ENCODE results near the gene DIAPH1.

DIAPH1 gene

DNA sequence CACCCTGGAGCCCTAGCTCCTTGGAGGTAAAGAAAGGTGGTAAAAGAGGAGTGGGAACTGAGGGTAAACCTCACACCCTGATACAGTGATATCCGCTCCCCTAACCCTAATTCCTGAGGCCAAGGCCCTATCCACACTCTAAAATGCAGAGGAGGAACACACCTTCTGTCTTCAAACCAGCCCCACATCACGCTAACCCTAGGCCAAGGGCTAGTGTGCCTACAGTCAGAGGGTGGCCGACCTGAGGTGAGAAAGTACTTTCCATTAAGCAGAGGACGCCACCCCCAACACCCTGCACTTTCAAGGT, 17.3 kb upstream of the DIAPH1 start:
- no peak for DNase-seq (ENCODE audit: low spot score in 2 of 2)
- ATAC-seq (ENCODE audit: low read depth), result no peak
- Mint-ChIP-seq H3K4me1 (peaks cover 29% of the 10 kb centered on the region), H3K27ac (peak overlapping the region; percentile 74), H3K27me3 (no peaks in the 10 kb centered on the region), H3K9me3 (no peaks in the 10 kb centered on the region), H3K4me3 (peak overlapping the region; percentile 94), H3K36me3 (peaks cover 11% of the 10 kb centered on the region)

DNA sequence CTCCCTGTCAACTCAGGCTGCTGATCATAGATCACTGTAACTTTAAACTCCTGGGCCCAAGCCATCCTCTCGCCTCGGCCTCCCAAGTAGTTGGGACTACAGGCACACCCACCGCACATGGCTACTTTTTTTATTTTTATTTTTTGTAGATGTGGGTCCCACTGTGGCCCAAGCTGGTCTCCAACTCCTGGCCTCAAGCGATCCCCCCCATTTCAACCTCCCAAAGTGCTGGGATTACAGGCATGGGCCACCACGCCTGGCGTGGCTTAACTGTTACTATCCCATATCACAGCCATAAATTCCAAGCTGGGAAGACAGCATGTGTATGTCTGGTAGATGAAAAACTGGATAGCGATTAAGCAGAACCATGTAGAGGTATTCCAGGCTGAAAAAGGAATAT, 16.8 kb upstream of the DIAPH1 start:
- peaks cover 29% of the 10 kb centered on the region for H3K4me1 Mint-ChIP-seq

DNA sequence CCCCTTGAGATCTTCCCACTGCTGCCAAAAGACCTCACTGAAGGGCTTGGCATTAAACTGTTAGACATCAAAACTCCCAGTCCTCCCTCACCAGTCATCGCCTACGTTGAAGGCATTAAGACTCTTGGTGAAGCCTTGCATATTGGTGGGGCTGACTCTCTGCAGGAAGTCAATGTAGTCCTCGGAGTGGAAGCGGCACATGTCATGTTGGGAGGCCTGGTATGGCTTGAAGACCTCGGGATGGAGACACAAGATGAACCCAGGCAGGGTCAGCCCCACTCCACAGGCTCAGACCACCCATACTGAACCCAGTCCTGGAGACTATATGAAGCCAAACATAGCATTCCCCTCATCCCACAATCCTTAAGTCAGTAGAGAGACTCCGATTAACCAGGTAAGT, 15.9 kb upstream of the DIAPH1 start:
- DNase-seq (ENCODE audit: low spot score in 2 of 2) (no peak), ATAC-seq (ENCODE audit: low read depth) (no peak)
- no peaks in the 10 kb centered on the region for H3K27me3 Mint-ChIP-seq
- peak overlapping the region; percentile 94 for H3K4me3 Mint-ChIP-seq
- H3K9me3 Mint-ChIP-seq, result no peaks in the 10 kb centered on the region
- H3K36me3 Mint-ChIP-seq, result peaks cover 7% of the 10 kb centered on the region
- H3K4me1 Mint-ChIP-seq, result peaks cover 29% of the 10 kb centered on the region
- H3K27ac Mint-ChIP-seq, result peak overlapping the region; percentile 5

More for the DNA sequence above, 16.8 kb upstream of the DIAPH1 start:
- H3K27me3 Mint-ChIP-seq, result no peaks in the 10 kb centered on the region
- no peaks in the 10 kb centered on the region for H3K9me3 Mint-ChIP-seq
- ATAC-seq (ENCODE audit: low read depth) (no peak), DNase-seq (ENCODE audit: low spot score in 2 of 2) (no peak)
- peak overlapping the region; percentile 74 for H3K27ac Mint-ChIP-seq
- H3K36me3 Mint-ChIP-seq, result peaks cover 7% of the 10 kb centered on the region
- peak overlapping the region; percentile 94 for H3K4me3 Mint-ChIP-seq

DNA sequence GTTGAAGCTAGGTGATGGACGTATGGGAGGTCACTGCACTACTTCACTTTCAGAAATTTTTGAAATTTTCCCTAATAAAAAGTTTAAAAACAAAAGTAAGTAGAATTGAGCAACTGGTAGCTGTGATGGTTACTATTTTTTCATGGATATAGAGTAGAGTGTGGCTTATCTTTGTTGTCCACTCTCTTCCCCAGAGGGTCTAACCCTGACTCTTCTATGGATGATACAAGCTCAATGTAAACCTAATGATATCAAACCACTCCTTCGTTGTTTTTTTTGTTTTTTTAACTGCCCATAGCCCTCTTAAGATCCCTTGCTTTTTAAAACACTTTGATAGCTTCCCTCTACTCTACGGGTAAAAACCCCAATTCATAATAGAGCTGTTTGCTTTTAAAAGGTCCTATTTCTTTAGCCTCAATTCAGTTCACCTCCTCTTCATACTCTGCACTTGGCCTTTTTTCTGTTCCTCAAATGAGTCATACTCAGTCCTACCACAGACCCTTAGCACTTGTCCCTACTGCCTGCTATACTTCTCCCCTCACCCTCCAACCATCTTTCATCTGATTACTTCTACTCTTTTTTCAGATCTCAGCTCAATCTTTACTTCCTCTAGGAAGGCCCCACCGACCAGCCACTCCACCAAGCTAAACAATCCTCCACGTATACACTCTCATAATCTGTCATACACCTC, 15.2 kb upstream of the DIAPH1 start:
- H3K27me3 Mint-ChIP-seq, result no peaks in the 10 kb centered on the region
- ATAC-seq (ENCODE audit: low read depth) (no peak), DNase-seq (ENCODE audit: low spot score in 2 of 2) (no peak)
- no peaks in the 10 kb centered on the region for H3K9me3 Mint-ChIP-seq
- H3K36me3 Mint-ChIP-seq, result peaks cover 10% of the 10 kb centered on the region
- H3K4me1 Mint-ChIP-seq, result peaks cover 29% of the 10 kb centered on the region
- H3K27ac Mint-ChIP-seq, result peak overlapping the region; percentile 5
- peak overlapping the region; percentile 10 for H3K4me3 Mint-ChIP-seq

DNA sequence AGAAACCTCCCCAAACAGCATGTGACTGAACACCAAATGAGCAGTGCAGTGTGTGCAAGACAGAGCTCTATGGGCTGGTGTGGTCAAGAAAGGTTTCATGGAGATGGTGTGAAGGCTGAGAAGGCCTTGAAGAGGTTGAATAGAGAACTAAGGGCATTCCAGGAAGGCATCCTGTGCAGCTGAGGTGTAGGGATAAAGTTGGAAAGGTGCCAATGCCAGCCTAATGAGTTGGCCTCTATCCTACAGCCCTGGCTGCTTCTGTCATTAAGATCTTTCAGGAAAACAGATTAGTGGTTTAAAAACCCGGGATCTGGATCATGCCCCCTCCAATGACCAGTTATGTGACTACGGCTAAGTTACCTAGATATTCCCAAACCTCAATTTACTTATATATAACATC, 13.8 kb upstream of the DIAPH1 start:
- H3K36me3 Mint-ChIP-seq, result peaks cover 21% of the 10 kb centered on the region
- no peak for DNase-seq (ENCODE audit: low spot score in 2 of 2)
- peaks cover 24% of the 10 kb centered on the region for H3K4me1 Mint-ChIP-seq
- no peak for ATAC-seq (ENCODE audit: low read depth)
- no peak overlapping the region for H3K4me3 Mint-ChIP-seq
- H3K9me3 Mint-ChIP-seq, result no peaks in the 10 kb centered on the region
- H3K27ac Mint-ChIP-seq, result no peak overlapping the region
- no peaks in the 10 kb centered on the region for H3K27me3 Mint-ChIP-seq

DNA sequence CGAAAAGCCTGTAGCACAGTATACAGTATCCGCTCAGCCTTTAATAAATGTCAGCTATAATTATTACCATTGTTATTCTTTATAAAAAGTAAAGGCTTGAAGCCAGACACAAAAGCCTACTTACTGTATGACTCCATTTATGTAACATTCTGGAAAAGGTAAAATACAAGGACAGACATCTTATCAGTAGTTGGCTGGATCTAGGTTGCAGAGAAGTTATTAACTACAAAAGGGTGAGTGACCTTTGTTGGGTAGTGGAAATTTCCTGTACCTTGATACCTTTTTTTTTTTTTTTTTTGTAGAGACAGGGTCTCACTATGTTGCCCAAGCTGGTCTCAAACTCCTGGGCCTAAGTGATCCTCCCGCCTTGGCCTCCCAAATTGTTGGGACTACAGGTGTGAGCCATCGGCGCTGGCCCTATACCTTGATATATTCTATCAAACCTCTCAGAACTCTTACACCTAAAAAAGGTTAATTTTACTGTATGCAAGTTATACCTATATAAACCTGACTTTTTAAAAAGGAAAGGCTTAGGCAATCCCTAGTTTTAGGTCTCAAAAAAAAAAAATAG, 11.9 kb upstream of the DIAPH1 start:
- Mint-ChIP-seq H3K27me3 (no peaks in the 10 kb centered on the region), H3K4me3 (no peak overlapping the region), H3K27ac (no peak overlapping the region), H3K36me3 (peaks cover 30% of the 10 kb centered on the region), H3K4me1 (peaks cover 18% of the 10 kb centered on the region), H3K9me3 (no peaks in the 10 kb centered on the region)
- DNase-seq (ENCODE audit: low spot score in 2 of 2) (no peak), ATAC-seq (ENCODE audit: low read depth) (no peak)

DNA sequence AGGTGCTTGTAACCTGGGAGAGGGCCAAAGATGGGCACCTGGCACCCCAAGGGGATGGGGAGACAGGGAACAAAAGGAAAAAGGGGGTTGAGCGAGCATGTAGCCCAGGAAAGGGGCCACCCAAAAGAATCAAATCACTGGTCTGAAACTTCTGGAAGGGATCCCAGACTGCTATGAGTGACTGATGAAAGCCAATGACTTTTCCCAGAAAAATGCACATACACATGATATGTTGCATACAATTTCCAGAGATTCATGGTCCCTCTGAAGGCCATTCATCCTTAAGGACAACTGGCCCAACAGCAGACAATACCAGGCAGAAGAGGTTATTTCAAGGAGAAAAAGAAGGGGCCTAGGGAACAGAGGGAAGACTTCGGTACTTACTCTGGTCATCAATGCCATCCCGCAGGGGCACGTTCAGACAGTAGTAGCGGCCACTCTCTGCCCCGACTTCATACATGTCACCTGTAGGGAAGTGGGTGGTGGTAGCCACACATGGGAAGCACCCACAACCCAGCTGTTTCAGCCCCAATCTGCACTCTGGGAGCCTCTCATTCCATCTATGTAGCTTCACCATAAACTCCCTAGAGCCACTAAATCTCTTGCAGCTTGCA, 9.5 kb upstream of the DIAPH1 start:
- H3K27me3 Mint-ChIP-seq, result no peaks in the 10 kb centered on the region
- ATAC-seq (ENCODE audit: low read depth) (no peak), DNase-seq (ENCODE audit: low spot score in 2 of 2) (no peak)
- peak overlapping the region; percentile 72 for H3K27ac Mint-ChIP-seq
- H3K4me3 Mint-ChIP-seq, result no peak overlapping the region
- peaks cover 10% of the 10 kb centered on the region for H3K4me1 Mint-ChIP-seq
- no peaks in the 10 kb centered on the region for H3K9me3 Mint-ChIP-seq
- peaks cover 37% of the 10 kb centered on the region for H3K36me3 Mint-ChIP-seq

DNA sequence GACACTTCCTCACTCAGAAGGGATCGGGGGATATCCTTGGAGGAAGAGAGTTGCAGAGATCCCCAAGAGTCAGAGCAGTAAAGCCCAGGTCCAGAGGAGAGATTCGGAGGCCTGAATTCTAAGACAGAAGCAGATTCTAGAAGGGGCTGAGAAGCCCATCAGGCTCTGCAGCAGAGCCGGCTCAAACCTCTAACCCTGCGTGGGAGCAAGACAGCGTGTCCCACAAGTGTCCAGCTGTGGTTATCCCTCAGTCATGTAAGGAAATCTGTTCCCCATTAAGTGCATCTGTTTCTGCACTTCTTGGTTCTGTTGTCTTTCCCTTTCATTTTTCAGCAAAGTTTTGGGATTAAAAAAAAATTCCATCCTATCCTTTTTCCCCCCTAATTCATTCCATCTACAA, 4.8 kb upstream of the DIAPH1 start:
- no peak for ATAC-seq (ENCODE audit: low read depth)
- Mint-ChIP-seq H3K27ac (peak overlapping the region; percentile 79), H3K36me3 (peaks cover 37% of the 10 kb centered on the region), H3K9me3 (no peaks in the 10 kb centered on the region), H3K4me3 (peak overlapping the region; percentile 67), H3K27me3 (no peaks in the 10 kb centered on the region), H3K4me1 (peaks cover 20% of the 10 kb centered on the region)
- DNase-seq (ENCODE audit: low spot score in 2 of 2), result no peak

DNA sequence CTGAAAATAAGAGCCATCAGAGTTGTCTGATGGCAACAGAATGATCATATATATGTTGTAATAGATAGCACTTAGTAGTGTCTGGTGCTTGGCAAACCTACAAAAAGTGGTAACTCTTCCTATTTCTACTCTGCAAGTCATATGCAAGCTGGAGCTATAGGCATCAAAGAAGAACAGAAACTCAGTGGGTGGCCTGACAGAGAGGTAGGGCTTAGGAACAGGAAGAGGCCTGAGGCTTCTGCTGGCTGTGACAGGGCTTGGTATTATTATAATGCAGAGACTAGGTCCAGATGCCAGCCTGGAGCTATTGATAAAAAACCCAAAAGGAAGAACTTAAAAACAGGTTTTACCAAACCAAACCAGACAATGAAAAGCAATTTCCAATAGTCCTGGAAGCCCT, 4.4 kb upstream of the DIAPH1 start:
- H3K9me3 Mint-ChIP-seq, result no peaks in the 10 kb centered on the region
- DNase-seq (ENCODE audit: low spot score in 2 of 2) (peak; percentile 30 to 44), ATAC-seq (ENCODE audit: low read depth) (peak; percentile 52)
- peaks cover 35% of the 10 kb centered on the region for H3K36me3 Mint-ChIP-seq
- no peaks in the 10 kb centered on the region for H3K27me3 Mint-ChIP-seq
- peak overlapping the region; percentile 79 for H3K27ac Mint-ChIP-seq
- peaks cover 21% of the 10 kb centered on the region for H3K4me1 Mint-ChIP-seq
- H3K4me3 Mint-ChIP-seq, result peak overlapping the region; percentile 67

DNA sequence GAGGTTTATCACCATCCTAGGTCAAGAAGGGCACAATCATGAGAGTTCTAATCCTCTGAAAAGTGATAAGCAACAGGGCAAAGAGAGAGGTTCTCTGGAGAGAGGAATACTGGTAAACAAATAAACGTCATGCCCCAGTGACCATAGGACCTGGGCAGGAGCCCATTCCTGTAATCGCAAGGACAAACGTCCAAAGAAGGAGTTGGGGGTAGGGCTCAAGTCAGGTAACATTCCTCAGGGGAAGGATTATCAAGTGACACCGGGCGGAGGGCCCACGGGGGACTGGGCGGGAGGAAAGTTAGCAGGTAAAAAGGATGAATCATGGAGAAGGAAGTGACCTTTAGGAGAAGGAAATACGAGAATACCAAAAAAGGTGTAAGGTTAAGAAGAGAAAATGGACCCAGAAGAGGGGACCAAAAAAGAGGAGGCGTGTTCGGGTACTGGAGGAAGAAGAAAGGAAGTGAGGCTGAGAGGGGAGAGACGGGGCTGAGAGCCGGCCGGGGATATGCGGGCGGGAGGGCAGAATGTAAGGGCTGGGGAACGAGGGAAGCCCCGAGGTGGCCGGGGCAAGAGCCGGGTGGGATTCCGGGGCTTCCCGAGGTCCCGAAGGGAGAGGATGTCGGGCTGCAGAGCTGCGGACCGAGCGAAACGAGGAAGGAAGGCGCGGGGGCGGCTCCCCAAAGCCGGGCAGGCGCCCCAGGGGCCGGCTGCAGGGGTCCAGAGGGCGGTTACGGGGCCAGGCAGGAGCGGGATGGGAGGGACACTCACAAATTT, 583 bp downstream of the DIAPH1 start:
- ATAC-seq (ENCODE audit: low read depth), result peak; percentile 30
- no peaks in the 10 kb centered on the region for H3K27me3 Mint-ChIP-seq
- peak in 1 of 2 donors; percentile 48 for DNase-seq (ENCODE audit: low spot score in 2 of 2)
- H3K36me3 Mint-ChIP-seq, result peaks cover 14% of the 10 kb centered on the region
- H3K4me3 Mint-ChIP-seq, result peak overlapping the region; percentile 97
- H3K9me3 Mint-ChIP-seq, result no peaks in the 10 kb centered on the region
- peak overlapping the region; percentile 97 for H3K27ac Mint-ChIP-seq
- H3K4me1 Mint-ChIP-seq, result peaks cover 47% of the 10 kb centered on the region

DNA sequence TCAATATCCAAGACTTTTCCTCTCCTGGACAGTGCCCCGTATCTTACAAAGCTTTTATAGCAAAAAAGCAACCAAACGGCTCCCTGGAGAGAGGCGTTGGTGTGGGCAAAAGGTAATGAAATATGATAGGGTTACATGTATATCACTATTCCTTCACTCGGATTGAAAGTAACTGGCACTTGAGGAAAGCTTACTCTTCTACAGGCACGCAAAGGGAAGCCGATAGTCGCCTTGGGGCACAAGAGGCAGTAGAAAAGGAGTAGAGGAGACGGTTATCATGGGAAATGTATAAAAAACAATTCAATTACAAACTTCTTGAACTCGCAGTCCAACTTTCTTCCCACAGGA, 1.1 kb downstream of the DIAPH1 start:
- Mint-ChIP-seq H3K36me3 (peaks cover 11% of the 10 kb centered on the region), H3K9me3 (no peaks in the 10 kb centered on the region), H3K4me1 (peaks cover 49% of the 10 kb centered on the region), H3K27me3 (no peaks in the 10 kb centered on the region), H3K27ac (peak overlapping the region; percentile 97), H3K4me3 (peak overlapping the region; percentile 97)
- ATAC-seq (ENCODE audit: low read depth) (no peak), DNase-seq (ENCODE audit: low spot score in 2 of 2) (no peak)

DNA sequence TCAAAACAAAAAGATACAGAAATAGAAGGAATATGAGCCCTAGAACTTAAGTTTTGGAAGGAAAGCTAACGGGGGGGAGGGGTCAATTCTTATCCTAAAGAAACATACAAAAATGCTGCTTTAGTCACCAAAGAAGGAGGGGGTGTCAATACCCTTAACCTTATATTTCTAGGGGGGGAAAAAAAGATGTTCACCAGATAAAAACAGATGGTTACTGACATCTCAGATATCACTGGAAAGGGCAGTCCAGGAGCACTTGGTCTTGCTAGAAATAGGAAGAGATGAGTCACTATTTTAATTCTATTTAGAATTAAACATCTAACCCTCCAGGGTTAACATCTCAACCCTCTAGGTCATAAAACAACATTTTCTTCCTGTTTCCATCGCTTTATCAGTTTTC, 1.7 kb downstream of the DIAPH1 start:
- H3K36me3 Mint-ChIP-seq, result peaks cover 11% of the 10 kb centered on the region
- H3K4me3 Mint-ChIP-seq, result peak overlapping the region; percentile 97
- H3K9me3 Mint-ChIP-seq, result no peaks in the 10 kb centered on the region
- peaks cover 53% of the 10 kb centered on the region for H3K4me1 Mint-ChIP-seq
- peak overlapping the region; percentile 97 for H3K27ac Mint-ChIP-seq
- ATAC-seq (ENCODE audit: low read depth) (no peak), DNase-seq (ENCODE audit: low spot score in 2 of 2) (no peak)
- no peaks in the 10 kb centered on the region for H3K27me3 Mint-ChIP-seq

DNA sequence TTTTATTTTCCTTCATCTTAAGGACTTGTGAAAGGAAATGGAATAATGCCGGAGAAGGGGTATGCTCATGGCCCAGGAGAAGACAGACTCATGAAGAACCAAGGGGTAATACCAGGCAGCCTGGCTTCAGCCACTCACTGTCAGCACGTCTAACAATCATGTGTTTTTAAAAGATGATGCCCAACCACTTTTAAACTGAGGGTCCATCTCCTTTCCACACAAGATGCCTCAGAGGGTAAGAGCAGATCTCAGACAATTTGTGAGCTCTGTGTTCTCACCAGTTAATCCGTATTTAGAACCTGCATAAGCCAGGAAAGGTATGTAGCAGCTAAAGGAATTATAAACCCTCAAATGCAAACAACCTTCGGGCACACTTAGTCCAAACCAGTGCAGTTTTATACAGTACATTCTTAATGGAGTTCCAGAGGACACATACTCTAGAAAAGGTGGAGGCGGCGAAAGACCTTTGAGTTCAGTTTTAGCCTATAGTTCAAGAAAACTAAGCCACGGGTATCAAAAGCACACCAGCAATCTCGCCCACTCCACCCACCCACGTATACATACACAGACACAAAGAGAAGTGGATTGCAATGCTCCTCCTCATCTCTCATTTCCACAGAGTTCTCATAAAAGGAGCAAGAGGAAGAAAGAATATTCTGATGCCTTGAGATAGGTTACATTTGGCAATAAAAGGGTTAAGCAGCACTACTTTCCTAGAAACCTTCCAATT, 2.6 kb downstream of the DIAPH1 start:
- H3K36me3 Mint-ChIP-seq, result peaks cover 7% of the 10 kb centered on the region
- peak overlapping the region; percentile 97 for H3K4me3 Mint-ChIP-seq
- H3K9me3 Mint-ChIP-seq, result no peaks in the 10 kb centered on the region
- peak overlapping the region; percentile 97 for H3K27ac Mint-ChIP-seq
- no peaks in the 10 kb centered on the region for H3K27me3 Mint-ChIP-seq
- no peak for DNase-seq (ENCODE audit: low spot score in 2 of 2)
- no peak for ATAC-seq (ENCODE audit: low read depth)
- H3K4me1 Mint-ChIP-seq, result peaks cover 51% of the 10 kb centered on the region

DNA sequence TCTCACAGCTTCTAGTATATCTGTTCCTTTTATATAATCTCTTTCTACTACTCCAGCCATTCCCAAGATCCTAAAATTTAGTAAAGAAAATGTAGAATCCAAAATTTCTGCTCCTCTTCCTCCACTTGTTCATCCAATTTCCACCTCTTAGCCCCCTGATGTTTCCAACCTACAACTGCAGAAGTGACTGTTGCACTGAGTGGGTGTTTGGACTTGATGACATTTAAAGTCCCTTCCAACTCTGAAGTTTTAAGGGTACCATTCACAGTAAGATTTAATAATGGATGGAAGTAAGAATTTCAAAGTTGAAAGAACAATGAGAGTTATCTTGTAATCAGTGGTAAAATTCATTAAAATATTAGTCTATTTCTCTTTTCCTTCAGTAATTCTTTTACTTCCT, 5.5 kb downstream of the DIAPH1 start:
- Mint-ChIP-seq H3K36me3 (peaks cover 9% of the 10 kb centered on the region), H3K27ac (no peak overlapping the region), H3K9me3 (no peaks in the 10 kb centered on the region), H3K4me3 (no peak overlapping the region), H3K4me1 (peaks cover 56% of the 10 kb centered on the region), H3K27me3 (no peaks in the 10 kb centered on the region)
- no peak for ATAC-seq (ENCODE audit: low read depth)
- no peak for DNase-seq (ENCODE audit: low spot score in 2 of 2)
